Thyroid gland (tissue), 4 donors: Measurements from ENCODE around the gene EPC1. TPM values are rescaled to one million over a fixed set of nuclear protein-coding genes. Genes with fewer than 3 reads are reported as not detected.

Experiments
- DNase-seq, 2 donors: peaks; one replicate each; pipeline ENCODE4 v3.0.0-alpha.2; 2019
- H3K27ac ChIP-seq, 3 donors: fragments of 200-600 bp; sonication (generic); 1 replicate in 2 of 3; 2 replicates in 1 of 3; pipeline ENCODE4 v1.5.1; 2016 to 2019; ENCODE audit warnings: mild to moderate bottlenecking in 1 of 3, moderate library complexity in 1 of 3
- H3K27me3 ChIP-seq: fragments of 200-600 bp; sonication (generic); one replicate; pipeline ENCODE4 v1.5.1; 2019
- H3K36me3 ChIP-seq, 2 donors: fragments of 200-600 bp; sonication (generic); one replicate each; pipeline ENCODE4 v1.5.1; 2016 to 2019
- H3K4me1 ChIP-seq, 2 donors: fragments of 200-600 bp; sonication (generic); one replicate each; pipeline ENCODE4 v1.5.1; 2017 to 2019
- H3K4me3 ChIP-seq, 3 donors: fragments of 200-600 bp; sonication (generic); replicated peaks in 1 of 3; 1 replicate in 2 of 3; 2 replicates in 1 of 3; pipeline ENCODE4 v1.5.1; 2016; ENCODE audit warnings: mild to moderate bottlenecking in 1 of 3
- H3K9me3 ChIP-seq: fragments of 200-600 bp; sonication (generic); one replicate; pipeline ENCODE4 v1.5.1; 2017
- CTCF ChIP-seq, 6 experiments: fragments of 200-600 bp in 3 of 6; fragments of 450-650 bp in 3 of 6; sonication (generic) in 3 of 6; IDR thresholded peaks; one replicate each; pipeline ENCODE4 v1.5.1; 2016 to 2019; ENCODE audit warnings: antibody characterized with exemption in 6 of 6, mild to moderate bottlenecking in 2 of 6, inconsistent platforms in 1 of 6, moderate library complexity in 1 of 6
- POLR2A ChIP-seq, 2 donors: fragments of 450-650 bp; IDR thresholded peaks; one replicate each; pipeline ENCODE4 v1.6.1; 2017; ENCODE audit warnings: antibody characterized with exemption in 2 of 2, mild to moderate bottlenecking in 2 of 2, moderate library complexity in 1 of 2
- WGBS, 2 donors: methylation state at CpG; one replicate each; pipeline ENCODE4 v1.1.5; 2017; 5-methylcytosine and 5-hydroxymethylcytosine counted together
- intact Hi-C: fragments of 100-400 bp; cut with DNase I; formaldehyde crosslinking; loops from one replicate; pipeline ENCODE4 v1.15.1; 2023
- total RNA-seq, 4 donors: library from RNA; depleted of rRNA; stranded (reverse); fragments of >200 nt; gene quantifications; one replicate each; pipeline ENCODE4 v1.2.3, GENCODE V29; 2016

The EPC1 gene
- total RNA-seq, 4 donors from 2014 or later: 60.0 to 83.4 (median 69.0) TPM

- H3K27ac ChIP-seq: no peak overlapping the region
- intact Hi-C loops: no loop called here
These were observed 41.5 kb upstream of the EPC1 start for GRCh38 chr10:32388258-32389027.

GRCh38 chr10:32386623-32387260, 39.8 kb upstream of the EPC1 start:
- DNase-seq: no peak
- no peak overlapping the region for H3K4me3 ChIP-seq
- no peak overlapping the region for H3K27ac ChIP-seq
- H3K4me1 ChIP-seq: peaks cover 0 to 7% of the 10 kb centered on the region in 2 donors
- TF ChIP-seq POLR2A (IDR thresholded peaks at IDR 0.05) (no peak), CTCF (IDR thresholded peaks at IDR 0.05) (no peak)
- H3K9me3 ChIP-seq: no peaks in the 10 kb centered on the region
- intact Hi-C loops: no loop called here
- no peaks in the 10 kb centered on the region for H3K36me3 ChIP-seq
- WGBS, 2 donors: 81 to 84% methylated on average over 7 of the region's 7 CpGs
- no peaks in the 10 kb centered on the region for H3K27me3 ChIP-seq

More at GRCh38 chr10:32388258-32389027, 41.5 kb upstream of the EPC1 start:
- DNase-seq: no peak
- Histone ChIP-seq H3K36me3 (no peaks in the 10 kb centered on the region), H3K9me3 (no peaks in the 10 kb centered on the region), H3K27me3 (no peaks in the 10 kb centered on the region), H3K4me3 (no peak overlapping the region), H3K4me1 (peaks cover 0 to 7% of the 10 kb centered on the region in 2 donors)
- 69 to 70% methylated on average over 6 of the region's 6 CpGs for WGBS, 2 donors
- TF ChIP-seq CTCF (IDR thresholded peaks at IDR 0.05) (no peak), POLR2A (IDR thresholded peaks at IDR 0.05) (no peak)

- no peaks in the 10 kb centered on the region for H3K9me3 ChIP-seq
- no peak for DNase-seq
- peaks cover 0 to 13% of the 10 kb centered on the region in 2 donors for H3K4me1 ChIP-seq
- intact Hi-C loops: no loop called here
- no peaks in the 10 kb centered on the region for H3K36me3 ChIP-seq
- no peak overlapping the region for H3K27ac ChIP-seq
- 79 to 93% methylated on average over 4 of the region's 4 CpGs for WGBS, 2 donors
- no peaks in the 10 kb centered on the region for H3K27me3 ChIP-seq
- TF ChIP-seq POLR2A (IDR thresholded peaks at IDR 0.05) (no peak), CTCF (IDR thresholded peaks at IDR 0.05) (no peak)
- H3K4me3 ChIP-seq: no peak overlapping the region
These were observed 37.2 kb upstream of the EPC1 start for GRCh38 chr10:32384171-32384570.

GRCh38 chr10:32381165-32381564, 34.2 kb upstream of the EPC1 start:
- H3K4me3 ChIP-seq: no peak overlapping the region
- no peaks in the 10 kb centered on the region for H3K9me3 ChIP-seq
- 87 to 93% methylated on average over 3 of the region's 3 CpGs for WGBS, 2 donors
- no peaks in the 10 kb centered on the region for H3K36me3 ChIP-seq
- TF ChIP-seq CTCF (IDR thresholded peaks at IDR 0.05): no peak
- no peak for TF ChIP-seq POLR2A (IDR thresholded peaks at IDR 0.05)
- no peak overlapping the region for H3K27ac ChIP-seq
- intact Hi-C loops: no loop called here
- peaks cover 0 to 8% of the 10 kb centered on the region in 2 donors for H3K4me1 ChIP-seq
- H3K27me3 ChIP-seq: no peaks in the 10 kb centered on the region
- DNase-seq: no peak

GRCh38 chr10:32379950-32380551, 33.1 kb upstream of the EPC1 start:
- Histone ChIP-seq H3K36me3 (no peaks in the 10 kb centered on the region), H3K4me3 (no peak overlapping the region), H3K27me3 (no peaks in the 10 kb centered on the region), H3K9me3 (no peaks in the 10 kb centered on the region), H3K4me1 (peaks cover 1 to 19% of the 10 kb centered on the region in 2 donors), H3K27ac (peak overlapping the region; percentile 79 to 86 (median 84))
- TF ChIP-seq CTCF (IDR thresholded peaks at IDR 0.05): no peak
- TF ChIP-seq POLR2A (IDR thresholded peaks at IDR 0.05): no peak
- no peak for DNase-seq
- intact Hi-C loops: no loop called here
- WGBS, 2 donors: 48 to 66% methylated on average over 7 of the region's 7 CpGs
